ENCODE measurements around the gene C3orf20. TPM values are rescaled to one million over a fixed set of nuclear protein-coding genes. Genes with fewer than 3 reads are reported as not detected.

Gene C3orf20
- total and polyA plus RNA-seq, 2 donors (not counting 1 experiment from before 2014, with no cell fraction given): 0.12 to 0.34 TPM

- H3K9ac ChIP-seq (ENCODE audit: low read length): no peak overlapping the region
- WGBS (ENCODE audit: insufficient coverage): 96% methylated on average over 3 of the region's 4 CpGs
Measured at GRCh38 chr3:14676881-14677280, 1.9 kb downstream of the C3orf20 start.

GRCh38 chr3:14678015-14678503 is 3.1 kb downstream of the C3orf20 start:
- POLR2A ChIA-PET: no interaction called here

More at GRCh38 chr3:14676881-14677280, 1.9 kb downstream of the C3orf20 start:
- Histone ChIP-seq H3K9me3 (ENCODE audit: control extremely low read depth in 1 of 3, control insufficient read depth in 2 of 3, insufficient read depth in 1 of 3, low read length in 2 of 3) (peaks cover 0 to 8% (median 2%) of the 10 kb centered on the region in 3 donors), H3K27me3 (replicated peaks in 1 of 4; ENCODE audit: control extremely low read depth in 1 of 4, control insufficient read depth in 3 of 4, insufficient read depth in 4 of 4, low read length in 3 of 4) (no peaks in the 10 kb centered on the region), H3K4me3 (ENCODE audit: control extremely low read depth in 1 of 5, extremely low read depth in 1 of 5, insufficient read depth in 1 of 5, low read depth in 2 of 5, low read length in 4 of 5) (no peak overlapping the region), H2AFZ (ENCODE audit: insufficient read depth, low read depth, low read length, poor library complexity, severe bottlenecking) (no peak overlapping the region), H3K4me2 (replicated peaks; ENCODE audit: low read depth, low read length, poor library complexity, severe bottlenecking) (no peak overlapping the region), H3K79me2 (ENCODE audit: control insufficient read depth, insufficient read depth, low read length) (no peaks in the 10 kb centered on the region), H3K4me1 (ENCODE audit: control insufficient read depth in 2 of 2, insufficient read depth in 2 of 2, low read length in 2 of 2) (no peaks in the 10 kb centered on the region), H3K36me3 (replicated peaks in 1 of 2; ENCODE audit: control extremely low read depth in 1 of 2, control insufficient read depth in 1 of 2, extremely low read depth in 1 of 2, insufficient read depth in 2 of 2, low read length in 1 of 2) (peaks cover 0 to 11% of the 10 kb centered on the region in 2 experiments), H3K27ac (ENCODE audit: low read length in 2 of 2) (no peak overlapping the region), H4K20me1 (ENCODE audit: control insufficient read depth, insufficient read depth, low read length, poor library complexity, severe bottlenecking) (no peaks in the 10 kb centered on the region)
- peaks cover 4% of the 10 kb centered on the region for H3K9me3 Mint-ChIP-seq (ENCODE audit: insufficient read depth)
- no peak overlapping the region for H3K27ac Mint-ChIP-seq
- H3K27me3 Mint-ChIP-seq: no peaks in the 10 kb centered on the region
- H3K4me1 Mint-ChIP-seq: no peaks in the 10 kb centered on the region
- DNase-seq: no peak
- no peak overlapping the region for H3K4me3 Mint-ChIP-seq
- TF ChIP-seq EZH2 (IDR thresholded peaks at IDR 0.05; ENCODE audit: borderline replicate concordance, insufficient read depth, low read depth, low read length, poor library complexity, severe bottlenecking): no peak
- TF ChIP-seq CTCF (IDR thresholded peaks at IDR 0.05): no peak
- intact Hi-C loops (cut with micrococcal nuclease): no loop called here
- ChIA-PET CTCF (interaction anchor here (0.6 to 6.0 kb wide), 2 partner anchors 243 to 502 kb away, joined by 3 to 35 read pairs; no protein-coding TSS in a partner anchor), POLR2A (no interaction called here)
- no peak for ATAC-seq (ENCODE audit: low read depth)

More at GRCh38 chr3:14678015-14678503, 3.1 kb downstream of the C3orf20 start:
- Histone ChIP-seq H4K20me1 (ENCODE audit: control insufficient read depth, insufficient read depth, low read length, poor library complexity, severe bottlenecking) (no peaks in the 10 kb centered on the region), H3K4me2 (replicated peaks; ENCODE audit: low read depth, low read length, poor library complexity, severe bottlenecking) (no peak overlapping the region), H3K79me2 (ENCODE audit: control insufficient read depth, insufficient read depth, low read length) (no peaks in the 10 kb centered on the region), H3K9ac (ENCODE audit: low read length) (no peak overlapping the region), H3K27ac (ENCODE audit: low read length in 2 of 2) (no peak overlapping the region), H3K4me1 (ENCODE audit: control insufficient read depth in 2 of 2, insufficient read depth in 2 of 2, low read length in 2 of 2) (no peaks in the 10 kb centered on the region), H3K4me3 (ENCODE audit: control extremely low read depth in 1 of 5, extremely low read depth in 1 of 5, insufficient read depth in 1 of 5, low read depth in 2 of 5, low read length in 4 of 5) (no peak overlapping the region), H3K9me3 (ENCODE audit: control extremely low read depth in 1 of 3, control insufficient read depth in 2 of 3, insufficient read depth in 1 of 3, low read length in 2 of 3) (peaks cover 0 to 8% (median 2%) of the 10 kb centered on the region in 3 donors), H2AFZ (ENCODE audit: insufficient read depth, low read depth, low read length, poor library complexity, severe bottlenecking) (no peak overlapping the region), H3K27me3 (replicated peaks in 1 of 4; ENCODE audit: control extremely low read depth in 1 of 4, control insufficient read depth in 3 of 4, insufficient read depth in 4 of 4, low read length in 3 of 4) (no peaks in the 10 kb centered on the region), H3K36me3 (replicated peaks in 1 of 2; ENCODE audit: control extremely low read depth in 1 of 2, control insufficient read depth in 1 of 2, extremely low read depth in 1 of 2, insufficient read depth in 2 of 2, low read length in 1 of 2) (no peaks in the 10 kb centered on the region)
- no peak for TF ChIP-seq CTCF (IDR thresholded peaks at IDR 0.05)
- TF ChIP-seq EZH2 (IDR thresholded peaks at IDR 0.05; ENCODE audit: borderline replicate concordance, insufficient read depth, low read depth, low read length, poor library complexity, severe bottlenecking): no peak
- Mint-ChIP-seq H3K4me1 (no peaks in the 10 kb centered on the region), H3K9me3 (ENCODE audit: insufficient read depth) (peaks cover 4% of the 10 kb centered on the region), H3K4me3 (no peak overlapping the region), H3K27me3 (no peaks in the 10 kb centered on the region), H3K27ac (no peak overlapping the region)
- WGBS (ENCODE audit: insufficient coverage): 90% methylated on average over 7 of the region's 7 CpGs
- intact Hi-C loops (cut with micrococcal nuclease): no loop called here
- no peak for DNase-seq
- CTCF ChIA-PET: no interaction called here
- no peak for ATAC-seq (ENCODE audit: low read depth)
